Hepatocyte (in vitro differentiated cells): ENCODE measurements around the gene CDK9. TPM values are rescaled to one million over a fixed set of nuclear protein-coding genes. Genes with fewer than 3 reads are reported as not detected.

Experiments
- DNase-seq: peaks from one replicate; pipeline ENCODE4 v3.0.0-alpha.2; 2016; ENCODE audit warnings: low spot score
- H2AFZ ChIP-seq: fragments of 200-600 bp; sonication (generic); 2 replicates; pipeline ENCODE4 v1.6.0; 2016; ENCODE audit warnings: antibody characterized with exemption, mild to moderate bottlenecking
- H3K27ac ChIP-seq: fragments of 200-600 bp; sonication (generic); 2 replicates; pipeline ENCODE4 v1.5.1; 2016; ENCODE audit warnings: mild to moderate bottlenecking
- H3K27me3 ChIP-seq: fragments of 200-600 bp; sonication (generic); 2 replicates; pipeline ENCODE4 v1.6.1; 2016
- H3K36me3 ChIP-seq: fragments of 200-600 bp; sonication (generic); replicated peaks from 2 replicates; pipeline ENCODE4 v1.5.1; 2016; ENCODE audit warnings: low read depth; ENCODE audit not compliant: insufficient read depth
- H3K4me1 ChIP-seq: fragments of 200-600 bp; sonication (generic); 2 replicates; pipeline ENCODE4 v1.5.1; 2016; ENCODE audit warnings: mild to moderate bottlenecking, moderate library complexity; ENCODE audit not compliant: insufficient read depth
- H3K4me2 ChIP-seq: fragments of 200-600 bp; sonication (generic); 2 replicates; pipeline ENCODE4 v1.6.0; 2016
- H3K4me3 ChIP-seq: fragments of 200-600 bp; sonication (generic); 2 replicates; pipeline ENCODE4 v1.5.1; 2016; ENCODE audit warnings: mild to moderate bottlenecking
- H3K79me2 ChIP-seq: fragments of 200-600 bp; sonication (generic); 2 replicates; pipeline ENCODE4 v1.6.0; 2017; ENCODE audit warnings: mild to moderate bottlenecking
- H3K9me2 ChIP-seq: fragments of 200-600 bp; sonication (generic); replicated peaks from 2 replicates; pipeline ENCODE4 v1.6.0; 2017; ENCODE audit warnings: mild to moderate bottlenecking; ENCODE audit not compliant: insufficient read depth
- H3K9me3 ChIP-seq: fragments of 200-600 bp; sonication (generic); 2 replicates; pipeline ENCODE4 v1.5.1; 2016; ENCODE audit warnings: low read depth, mild to moderate bottlenecking
- H4K20me1 ChIP-seq: fragments of 200-600 bp; sonication (generic); 2 replicates; pipeline ENCODE4 v1.6.0; 2016; ENCODE audit warnings: mild to moderate bottlenecking; ENCODE audit not compliant: insufficient read depth, poor library complexity, severe bottlenecking
- CTCF ChIP-seq: fragments of 200-600 bp; sonication (generic); IDR thresholded peaks from 2 replicates; pipeline ENCODE4 v1.5.1; 2016; ENCODE audit warnings: antibody characterized with exemption, mild to moderate bottlenecking; ENCODE audit not compliant: poor library complexity
- EZH2 ChIP-seq: fragments of 200-600 bp; sonication (generic); IDR thresholded peaks from 2 replicates; pipeline ENCODE4 v1.6.1; 2016; ENCODE audit warnings: antibody characterized with exemption, mild to moderate bottlenecking, borderline replicate concordance
- EZH2phosphoT487 ChIP-seq: fragments of 200-600 bp; sonication (generic); IDR thresholded peaks from one replicate; pipeline ENCODE4 v1.6.1; 2018; ENCODE audit warnings: antibody characterized with exemption, mild to moderate bottlenecking, low read depth, moderate library complexity; ENCODE audit not compliant: unreplicated experiment, severe bottlenecking
- WGBS: methylation state at CpG from one replicate; pipeline ENCODE4 v1.1.6; 2016; ENCODE audit warnings: low lambda C conversion rate; ENCODE audit errors: missing lambda C conversion rate; 5-methylcytosine and 5-hydroxymethylcytosine counted together
- polyA plus RNA-seq: library from polyadenylated mRNA; unstranded; fragments of >200 nt; fragmentation: Nextera tagmentation; extraction: Ambion mirVana; gene quantifications from 2 replicates; pipeline ENCODE4 v1.2.1, GENCODE V29; 2016
- total RNA-seq: library from RNA; depleted of rRNA; stranded (reverse); fragments of >200 nt; gene quantifications from 2 replicates; pipeline ENCODE4 v1.2.3, GENCODE V29; 2014

Gene CDK9
- total and polyA plus RNA-seq, 2 experiments from 2014 or later: 84.6 to 91.4 TPM

GRCh38 chr9:127788337-127789011, 2.6 kb downstream of the CDK9 start:
- Histone ChIP-seq H3K4me2 (no peak overlapping the region), H3K4me1 (peaks cover 8% of the 10 kb centered on the region), H3K27me3 (no peaks in the 10 kb centered on the region), H3K79me2 (peaks cover 45% of the 10 kb centered on the region), H3K27ac (no peak overlapping the region), H3K9me2 (no peaks in the 10 kb centered on the region), H3K4me3 (no peak overlapping the region), H4K20me1 (peaks cover 50% of the 10 kb centered on the region), H3K36me3 (peaks cover 3% of the 10 kb centered on the region), H3K9me3 (no peaks in the 10 kb centered on the region), H2AFZ (no peak overlapping the region)
- WGBS: 95% methylated on average over 23 of the region's 26 CpGs
- no peak for DNase-seq
- TF ChIP-seq EZH2 (no peak), CTCF (no peak), EZH2phosphoT487 (no peak)

- Histone ChIP-seq H3K27ac (no peak overlapping the region), H2AFZ (no peak overlapping the region), H3K27me3 (no peaks in the 10 kb centered on the region), H3K4me2 (no peak overlapping the region), H3K4me3 (no peak overlapping the region), H3K79me2 (peaks cover 45% of the 10 kb centered on the region), H3K9me2 (no peaks in the 10 kb centered on the region), H3K36me3 (peaks cover 3% of the 10 kb centered on the region), H4K20me1 (peaks cover 50% of the 10 kb centered on the region), H3K9me3 (no peaks in the 10 kb centered on the region), H3K4me1 (peaks cover 8% of the 10 kb centered on the region)
- no peak for DNase-seq
- WGBS: 95% methylated on average over 25 of the region's 25 CpGs
- no peak for TF ChIP-seq CTCF
- no peak for TF ChIP-seq EZH2
- TF ChIP-seq EZH2phosphoT487: no peak
These were observed 3.3 kb downstream of the CDK9 start for GRCh38 chr9:127789179-127789578.

GRCh38 chr9:127790094-127790855, 4.4 kb downstream of the CDK9 start:
- H4K20me1 ChIP-seq: peaks cover 50% of the 10 kb centered on the region

More at GRCh38 chr9:127790094-127790855, 4.4 kb downstream of the CDK9 start:
- Histone ChIP-seq H3K4me2 (no peak overlapping the region), H3K9me2 (no peaks in the 10 kb centered on the region), H2AFZ (no peak overlapping the region), H3K36me3 (peaks cover 3% of the 10 kb centered on the region), H3K9me3 (no peaks in the 10 kb centered on the region), H3K27me3 (no peaks in the 10 kb centered on the region), H3K4me1 (peaks cover 8% of the 10 kb centered on the region), H3K4me3 (no peak overlapping the region), H3K27ac (no peak overlapping the region), H3K79me2 (peaks cover 45% of the 10 kb centered on the region)
- DNase-seq: no peak
- 94% methylated on average over 9 of the region's 9 CpGs for WGBS
- no peak for TF ChIP-seq EZH2phosphoT487
- TF ChIP-seq EZH2: no peak
- no peak for TF ChIP-seq CTCF
